OCI-LY3 (cell line): Measurements from ENCODE around the gene ARSI.

Experiments used
- CTCF ChIP-seq: fragments of 200-600, 300-600 bp; sonication (generic); IDR thresholded peaks from 2 replicates; pipeline ENCODE4 v1.5.1; 2014; ENCODE audit warnings: antibody characterized with exemption, low read length, low read depth
- EZH2phosphoT487 ChIP-seq: fragments of 200-600 bp; shearing (Covaris generic); IDR thresholded peaks from 2 replicates; pipeline ENCODE4 v1.6.1; 2018; ENCODE audit warnings: antibody characterized with exemption, mixed run types, low read depth

- no peak for TF ChIP-seq CTCF
- no peak for TF ChIP-seq EZH2phosphoT487
Observed at GRCh38 chr5:150310246-150310645, 7.5 kb upstream of the ARSI start.
